IMR-90 (cell line): ENCODE data around the gene MSANTD1. TPM values are rescaled to one million over a fixed set of nuclear protein-coding genes. Genes with fewer than 3 reads are reported as not detected.

Experiments
- ATAC-seq: fragments of 200-7000 bp; cut with Tn5 transposase; 2 replicates; pipeline ENCODE4 v1.9.1; 2020; ENCODE audit warnings: low read depth, mild to moderate bottlenecking, moderate library complexity
- BruUV-seq: library from RNA; stranded (reverse); fragments of 400-500 nt; replicated peaks from 2 replicates; lab custom pipeline; 2021; lab: Mats Ljungman, UMichigan
- CTCF ChIA-PET: fragments of 300-600 bp; formaldehyde crosslinking; extraction: SDS; loops from one replicate; lab custom pipeline; 2021; ENCODE audit warnings: antibody characterized with exemption; lab: Yijun Ruan, JAX
- POLR2A ChIA-PET: fragments of 300-600 bp; sonication (Branson Sonifier 250); formaldehyde crosslinking; loops from one replicate; lab custom pipeline; 2022; ENCODE audit warnings: antibody characterized with exemption; ENCODE audit not compliant: unreplicated experiment; lab: Charles Lee
- DNase-seq: peaks from one replicate; pipeline ENCODE4 v3.0.0; 2013
- H2AFZ ChIP-seq: replicated peaks from 2 replicates; pipeline ENCODE3; 2013; ENCODE audit warnings: low read length, mild to moderate bottlenecking; ENCODE audit not compliant: poor library complexity
- H2AK5ac ChIP-seq: 2 replicates; pipeline ENCODE4 v1.6.1; 2013; ENCODE audit warnings: low read depth, low read length, inconsistent platforms
- H2AK9ac ChIP-seq: replicated peaks from 2 replicates; pipeline ENCODE3; 2013; ENCODE audit warnings: mild to moderate bottlenecking, low read depth, low read length, moderate library complexity; ENCODE audit not compliant: poor library complexity
- H2BK120ac ChIP-seq: 2 replicates; pipeline ENCODE4 v1.6.1; 2013; ENCODE audit warnings: low read depth, low read length, inconsistent platforms
- H2BK15ac ChIP-seq: 3 replicates; pipeline ENCODE4 v1.6.1; 2013; ENCODE audit warnings: low read depth, low read length, inconsistent platforms
- H2BK20ac ChIP-seq: 2 replicates; pipeline ENCODE4 v1.6.1; 2013; ENCODE audit warnings: low read depth, mild to moderate bottlenecking, inconsistent platforms, low read length, moderate library complexity
- H2BK5ac ChIP-seq: 2 replicates; pipeline ENCODE4 v1.6.1; 2013; ENCODE audit warnings: mild to moderate bottlenecking, low read depth, low read length, inconsistent platforms; ENCODE audit not compliant: poor library complexity, severe bottlenecking
- H3K14ac ChIP-seq: replicated peaks from 2 replicates; pipeline ENCODE4 v1.6.1; 2013; ENCODE audit warnings: low read depth, low read length, inconsistent platforms
- H3K18ac ChIP-seq: 2 replicates; pipeline ENCODE4 v1.6.1; 2013; ENCODE audit warnings: low read depth, low read length, control low read depth
- H3K23ac ChIP-seq: 2 replicates; pipeline ENCODE4 v1.6.1; 2013; ENCODE audit warnings: low read depth, low read length, inconsistent platforms
- H3K27ac ChIP-seq: 2 replicates; pipeline ENCODE4 v1.5.1; 2013; ENCODE audit warnings: mild to moderate bottlenecking, control low read depth, low read length; ENCODE audit not compliant: insufficient read depth
- H3K27me3 ChIP-seq: 2 replicates; pipeline ENCODE4 v1.6.1; 2013; ENCODE audit warnings: low read length; ENCODE audit not compliant: control insufficient read depth, insufficient read depth
- H3K36me3 ChIP-seq: 2 replicates; pipeline ENCODE4 v1.6.1; 2013; ENCODE audit warnings: low read length, mixed read lengths; ENCODE audit not compliant: control insufficient read depth, insufficient read depth
- H3K4ac ChIP-seq: 2 replicates; pipeline ENCODE4 v1.6.1; 2013; ENCODE audit warnings: low read depth, low read length, inconsistent platforms
- H3K4me1 ChIP-seq: 2 replicates; pipeline ENCODE4 v1.6.1; 2013; ENCODE audit warnings: low read length, mixed read lengths; ENCODE audit not compliant: control insufficient read depth, insufficient read depth
- H3K4me2 ChIP-seq: 2 replicates; pipeline ENCODE4 v1.6.1; 2013; ENCODE audit warnings: low read depth, mild to moderate bottlenecking, control low read depth, low read length, moderate library complexity
- H3K4me3 ChIP-seq: 2 replicates; pipeline ENCODE4 v1.5.1; 2013; ENCODE audit warnings: low read depth, mild to moderate bottlenecking, control low read depth, low read length, moderate library complexity; ENCODE audit not compliant: insufficient read depth
- H3K56ac ChIP-seq: 2 replicates; pipeline ENCODE4 v1.6.1; 2013; ENCODE audit warnings: low read length, inconsistent platforms; ENCODE audit not compliant: insufficient read depth; ENCODE audit errors: extremely low read depth
- H3K79me1 ChIP-seq, 2 experiments: 2 replicates each; pipeline ENCODE4 v1.6.1; 2013; ENCODE audit warnings: low read length in 2 of 2, inconsistent platforms in 1 of 2, low read depth in 1 of 2
- H3K9ac ChIP-seq: 2 replicates; pipeline ENCODE4 v1.6.1; 2013; ENCODE audit warnings: low read depth, low read length, control low read depth
- H3K9me1 ChIP-seq: 2 replicates; pipeline ENCODE4 v1.6.1; 2013; ENCODE audit warnings: low read length, inconsistent platforms; ENCODE audit not compliant: insufficient read depth
- H3K9me3 ChIP-seq: 2 replicates; pipeline ENCODE4 v1.6.1; 2013; ENCODE audit warnings: low read length; ENCODE audit not compliant: control insufficient read depth, insufficient read depth
- H4K20me1 ChIP-seq: 2 replicates; pipeline ENCODE4 v1.6.1; 2013; ENCODE audit warnings: low read length, inconsistent platforms; ENCODE audit not compliant: insufficient read depth
- H4K5ac ChIP-seq: 2 replicates; pipeline ENCODE4 v1.6.1; 2013; ENCODE audit warnings: mild to moderate bottlenecking, low read depth, low read length, control low read depth
- H4K8ac ChIP-seq, 2 experiments: 2 replicates each; pipeline ENCODE4 v1.6.1; 2013; ENCODE audit warnings: low read depth in 2 of 2, low read length in 2 of 2, control low read depth in 1 of 2, inconsistent platforms in 1 of 2
- H4K91ac ChIP-seq: 2 replicates; pipeline ENCODE4 v1.6.1; 2013; ENCODE audit warnings: low read depth, low read length, inconsistent platforms; ENCODE audit not compliant: insufficient read depth
- BHLHE40 ChIP-seq: fragments of 150-350 bp; IDR thresholded peaks from 2 replicates; pipeline ENCODE4 v1.6.1; 2016; ENCODE audit warnings: mild to moderate bottlenecking, low read depth, low read length
- CEBPB ChIP-seq: IDR thresholded peaks from 2 replicates; pipeline ENCODE4 v1.6.1; 2012; ENCODE audit warnings: low read depth, low read length, improper control_type of control experiment
- CHD1 ChIP-seq: IDR thresholded peaks from 2 replicates; pipeline ENCODE4 v1.6.1; 2012; ENCODE audit warnings: low read depth, low read length, improper control_type of control experiment
- CTCF ChIP-seq: conservative IDR thresholded peaks from 2 replicates; pipeline ENCODE4 v1.5.1; 2012; ENCODE audit warnings: mild to moderate bottlenecking, low read depth, low read length, improper control_type of control experiment
- ELK1 ChIP-seq: fragments of 150-350 bp; IDR thresholded peaks from 2 replicates; pipeline ENCODE4 v1.6.1; 2016; ENCODE audit warnings: low read depth, mild to moderate bottlenecking, low read length, moderate library complexity, borderline replicate concordance
- FOS ChIP-seq: fragments of 150-350 bp; IDR thresholded peaks from 2 replicates; pipeline ENCODE4 v1.6.1; 2016; ENCODE audit warnings: low read depth, low read length
- MAFK ChIP-seq: IDR thresholded peaks from 2 replicates; pipeline ENCODE4 v1.6.1; 2012; ENCODE audit warnings: low read depth, low read length, improper control_type of control experiment
- MAZ ChIP-seq: IDR thresholded peaks from 2 replicates; pipeline ENCODE4 v1.6.1; 2012; ENCODE audit warnings: low read depth, mild to moderate bottlenecking, low read length, improper control_type of control experiment, moderate library complexity, borderline replicate concordance
- MXI1 ChIP-seq: IDR thresholded peaks from 2 replicates; pipeline ENCODE4 v1.6.1; 2012; ENCODE audit warnings: low read depth, mild to moderate bottlenecking, low read length, moderate library complexity, borderline replicate concordance
- NFE2L2 ChIP-seq: fragments of 150-350 bp; IDR thresholded peaks from 2 replicates; pipeline ENCODE4 v1.6.1; 2016; ENCODE audit warnings: low read depth, mild to moderate bottlenecking, low read length
- POLR2A ChIP-seq: IDR thresholded peaks from 2 replicates; pipeline ENCODE4 v1.6.1; 2012; ENCODE audit warnings: mild to moderate bottlenecking, low read depth, low read length
- RAD21 ChIP-seq: IDR thresholded peaks from 2 replicates; pipeline ENCODE4 v1.6.1; 2012; ENCODE audit warnings: low read length, improper control_type of control experiment
- RCOR1 ChIP-seq: IDR thresholded peaks from 2 replicates; pipeline ENCODE4 v1.6.1; 2012; ENCODE audit warnings: mild to moderate bottlenecking, low read length, improper control_type of control experiment; ENCODE audit not compliant: insufficient replicate concordance
- RFX5 ChIP-seq: IDR thresholded peaks from 2 replicates; pipeline ENCODE4 v1.8.0; 2012; ENCODE audit warnings: low read depth, mild to moderate bottlenecking, low read length, moderate library complexity
- SMC3 ChIP-seq: fragments of 150-350 bp; IDR thresholded peaks from 2 replicates; pipeline ENCODE4 v1.6.1; 2016; ENCODE audit warnings: low read depth, mild to moderate bottlenecking, antibody characterized with exemption, low read length, moderate library complexity
- WGBS, 2 experiments: methylation state at CpG; one replicate each; pipeline versions ENCODE4 v1.1.5 to v1.1.7; 2013; ENCODE audit warnings: missing lambda C conversion rate in 2 of 2; ENCODE audit not compliant: insufficient read length in 1 of 2; ENCODE audit errors: extremely low coverage in 2 of 2; 5-methylcytosine and 5-hydroxymethylcytosine counted together
- dilution Hi-C: fragments of 300-500 bp; cut with HindIII; formaldehyde crosslinking; loops from one replicate; pipeline ENCODE4 v1.14.3; 2018; ENCODE audit warnings: low sequenced_read_pairs; ENCODE audit not compliant: unreplicated experiment
- in situ Hi-C: fragments of 300-500 bp; cut with MboI; formaldehyde crosslinking; loops from 3 replicates; pipeline ENCODE4 v1.14.3; 2019; ENCODE audit warnings: low sequenced_read_pairs, inconsistent platforms, mixed read lengths
- intact Hi-C: fragments of 100-400 bp; cut with micrococcal nuclease; formaldehyde crosslinking; loops from 2 replicates; pipeline ENCODE4 v1.10.0; 2022
- polyA plus RNA-seq, 3 experiments: library from polyadenylated mRNA; depleted of rRNA; stranded (reverse); fragments of >200 nt; gene quantifications; 2 replicates each; pipeline ENCODE4 v1.2.3, GENCODE V29; 2012; ENCODE audit warnings: low replicate concordance in 1 of 3
- total RNA-seq: library from RNA; depleted of rRNA; stranded (reverse); fragments of >200 nt; gene quantifications from 2 replicates; pipeline ENCODE4 v1.2.3, GENCODE V29; 2012
- TF ChIP-seq, protein P1 (sequence below): fragments of 150-350 bp; IDR thresholded peaks from 2 replicates; pipeline ENCODE4 v1.6.1; 2017; ENCODE audit warnings: mild to moderate bottlenecking, antibody characterized with exemption, low read length, low read depth

MSANTD1 gene
- total and polyA plus RNA-seq, 2 of the 4 experiments (the other 2 are of a cell fraction) = under 0.01 to 0.07 TPM

- no peak overlapping the region for H2AFZ ChIP-seq
- H3K9ac ChIP-seq = no peak overlapping the region
- no peak overlapping the region for H3K27ac ChIP-seq
- H3K56ac ChIP-seq = no peak overlapping the region
- no peak overlapping the region for H2BK20ac ChIP-seq
- intact Hi-C loops (no loop called here), dilution Hi-C loops (no loop called here), in situ Hi-C loops (no loop called here)
- no peaks in the 10 kb centered on the region for H3K4me1 ChIP-seq
- no peak overlapping the region for H2AK9ac ChIP-seq
- H3K27me3 ChIP-seq = peaks cover 11% of the 10 kb centered on the region
- ATAC-seq (no peak), DNase-seq (no peak)
- H3K4me2 ChIP-seq = no peak overlapping the region
- H3K14ac ChIP-seq = no peak overlapping the region
- no peak overlapping the region for H4K91ac ChIP-seq
- H3K9me1 ChIP-seq = no peaks in the 10 kb centered on the region
- no peak overlapping the region for H2BK15ac ChIP-seq
- H4K5ac ChIP-seq = no peak overlapping the region
- H3K4ac ChIP-seq = no peak overlapping the region
- ChIA-PET CTCF (interaction anchor here (0.6 kb wide), 1 partner anchor 993 kb away, joined by 3 read pairs; no protein-coding TSS in a partner anchor), POLR2A (no interaction called here)
- H3K4me3 ChIP-seq = no peak overlapping the region
- no peak overlapping the region for H3K23ac ChIP-seq
- BruUV-seq = no TSS peak
- H4K8ac ChIP-seq = no peak overlapping the region
- H3K9me3 ChIP-seq = no peaks in the 10 kb centered on the region
- H2BK5ac ChIP-seq = no peak overlapping the region
- H2AK5ac ChIP-seq = no peak overlapping the region
- no peak overlapping the region for H3K18ac ChIP-seq
- no peaks in the 10 kb centered on the region for H3K36me3 ChIP-seq
- TF ChIP-seq RFX5 = no peak
- TF ChIP-seq MAFK = no peak
- TF ChIP-seq MXI1 = no peak
- TF ChIP-seq CHD1 = no peak
- TF ChIP-seq MAZ = no peak
- no peak for TF ChIP-seq NFE2L2
- no peak for TF ChIP-seq ELK1
- no peak for TF ChIP-seq FOS
- no peak for TF ChIP-seq RCOR1
- no peak for TF ChIP-seq SMC3
- no peak for TF ChIP-seq CTCF
- TF ChIP-seq CEBPB = no peak
- no peak for TF ChIP-seq BHLHE40
- TF ChIP-seq, protein P1, sequence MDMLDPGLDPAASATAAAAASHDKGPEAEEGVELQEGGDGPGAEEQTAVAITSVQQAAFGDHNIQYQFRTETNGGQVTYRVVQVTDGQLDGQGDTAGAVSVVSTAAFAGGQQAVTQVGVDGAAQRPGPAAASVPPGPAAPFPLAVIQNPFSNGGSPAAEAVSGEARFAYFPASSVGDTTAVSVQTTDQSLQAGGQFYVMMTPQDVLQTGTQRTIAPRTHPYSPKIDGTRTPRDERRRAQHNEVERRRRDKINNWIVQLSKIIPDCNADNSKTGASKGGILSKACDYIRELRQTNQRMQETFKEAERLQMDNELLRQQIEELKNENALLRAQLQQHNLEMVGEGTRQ = no peak
- no peak for TF ChIP-seq RAD21
- no peak for TF ChIP-seq POLR2A
- no CpG with 5 or more reads among the region's 14 CpGs for WGBS, 2 experiments
- H3K79me1 ChIP-seq = no peaks in the 10 kb centered on the region
- no peaks in the 10 kb centered on the region for H4K20me1 ChIP-seq
- no peak overlapping the region for H2BK120ac ChIP-seq
These were observed 22.2 kb downstream of the MSANTD1 start for GRCh38 chr4:3271131-3271530.
